ENCODE measurements around the gene TSPO2. TPM values are rescaled to one million over a fixed set of nuclear protein-coding genes. Genes with fewer than 3 reads are reported as not detected.

The TSPO2 gene
- total RNA-seq, 1 donor from 2014 or later: 1.0 TPM

Other genes with a start within 250 kb of the TSPO2 start
- gene UNC5CL, start 3.2 kb upstream of the TSPO2 start, total RNA-seq: 2.1 TPM
- gene APOBEC2, start 10.7 kb downstream of the TSPO2 start, total RNA-seq: 664 TPM
- gene OARD1, start 29.9 kb downstream of the TSPO2 start, total RNA-seq: 10.4 TPM
- gene NFYA, start 30.5 kb downstream of the TSPO2 start, total RNA-seq: 17.2 TPM
- not detected for gene TREML1, start 111.9 kb downstream of the TSPO2 start, total RNA-seq
- gene TREM2, start 120.6 kb downstream of the TSPO2 start, total RNA-seq: 0.52 TPM
- gene TREML2, start 158.7 kb downstream of the TSPO2 start, total RNA-seq: under 0.01 TPM
- not detected for gene TREML4, start 185.9 kb downstream of the TSPO2 start, total RNA-seq
- gene TREM1, start 244.2 kb downstream of the TSPO2 start, total RNA-seq: under 0.01 TPM

All from skeletal muscle tissue (tissue), 1 donor.